Measurements from ENCODE around the gene GJD2. TPM values are rescaled to one million over a fixed set of nuclear protein-coding genes. Genes with fewer than 3 reads are reported as not detected.

Gene GJD2
- total RNA-seq, 1 experiment from 2014 or later = not detected

- Histone ChIP-seq H3K27ac (ENCODE audit: insufficient read length, low read depth, low read length) (no peak overlapping the region), H4K20me1 (ENCODE audit: control insufficient read depth, insufficient read depth, insufficient read length) (no peaks in the 10 kb centered on the region), H2AK5ac (ENCODE audit: insufficient read length, low read length) (no peak overlapping the region), H2BK12ac (ENCODE audit: insufficient read length, low read depth, low read length) (no peak overlapping the region), H2BK20ac (ENCODE audit: low read depth, low read length, poor library complexity, severe bottlenecking) (no peak overlapping the region), H3K4me2 (ENCODE audit: insufficient read depth, insufficient read length, low read length) (no peak overlapping the region), H3K4me1 (ENCODE audit: insufficient read depth, low read length) (peaks cover 4% of the 10 kb centered on the region), H3K79me1 (ENCODE audit: insufficient read depth, low read depth, low read length, poor library complexity, severe bottlenecking) (no peaks in the 10 kb centered on the region), H2AFZ (ENCODE audit: low read length) (no peak overlapping the region), H3K79me2 (ENCODE audit: insufficient read depth, low read length) (no peaks in the 10 kb centered on the region), H2BK120ac (ENCODE audit: low read depth, low read length, poor library complexity, severe bottlenecking) (no peak overlapping the region), H3K9ac (ENCODE audit: extremely low read depth, insufficient read length, low read length) (no peak overlapping the region), H3K23ac (ENCODE audit: insufficient read length, low read depth, low read length) (no peak overlapping the region), H3K18ac (ENCODE audit: insufficient read length, low read depth, low read length) (no peak overlapping the region), H3K56ac (ENCODE audit: insufficient read length, low read depth, low read length) (no peak overlapping the region), H3K14ac (ENCODE audit: insufficient read depth, low read length) (no peak overlapping the region), H2BK5ac (ENCODE audit: insufficient read length, low read length) (no peak overlapping the region), H3K27me3 (ENCODE audit: insufficient read depth, low read length) (no peaks in the 10 kb centered on the region), H4K5ac (ENCODE audit: insufficient read length, low read depth, low read length) (no peak overlapping the region), H2BK15ac (ENCODE audit: low read depth, low read length) (no peak overlapping the region), H4K91ac (ENCODE audit: insufficient read length, low read depth, low read length) (no peak overlapping the region), H3K4ac (ENCODE audit: low read depth, low read length) (no peak overlapping the region), H3T11ph (ENCODE audit: low read length) (no peak overlapping the region), H3K23me2 (ENCODE audit: insufficient read length, low read depth, low read length, poor library complexity, severe bottlenecking) (no peaks in the 10 kb centered on the region), H4K8ac (replicated peaks; ENCODE audit: insufficient read length, low read depth, low read length) (no peak overlapping the region), H3K9me3 (ENCODE audit: control insufficient read depth, low read depth, low read length) (no peaks in the 10 kb centered on the region)
- no peak for DNase-seq
- H3K36me3 Mint-ChIP-seq (ENCODE audit: insufficient read depth in 1 of 3, low read depth in 3 of 3) = no peaks in the 10 kb centered on the region
- TF ChIP-seq CTCF (conservative IDR thresholded peaks at IDR 0.05) = no peak
- no CpG with 5 or more reads among the region's 2 CpGs for WGBS (ENCODE audit: extremely low coverage, insufficient read length, low lambda C conversion rate)
- peaks cover 12 to 19% of the 10 kb centered on the region in 2 experiments for H3K4me1 Mint-ChIP-seq
- no peaks in the 10 kb centered on the region for H3K9me3 Mint-ChIP-seq
- H3K27me3 Mint-ChIP-seq (ENCODE audit: low read depth) = no peaks in the 10 kb centered on the region; the same call in 1 of the 2 replicates
- no peak overlapping the region for H3K4me3 Mint-ChIP-seq
- H3K27ac Mint-ChIP-seq = peak overlapping the region in 1 of 3 experiments; percentile 62; a peak in 1 of 7 replicates
Measured at GRCh38 chr15:34701536-34701935, 53.3 kb downstream of the GJD2 start.

Other genes starting within 250 kb of the GJD2 start
- 37.1 and 42.1 TPM in 2 replicates for gene GOLGA8B, start 171.3 kb downstream of the GJD2 start, total RNA-seq (2021)
- 48.6 and 52.2 TPM in 2 replicates for gene ACTC1, start 40.6 kb upstream of the GJD2 start, total RNA-seq (2021)
- 54.4 and 58.5 TPM in 2 replicates for gene AQR, start 214.7 kb upstream of the GJD2 start, total RNA-seq (2021)
- 108 and 111 TPM in 2 replicates for gene ZNF770, start 233.3 kb upstream of the GJD2 start, total RNA-seq (2021)